Transverse colon (tissue), 4 donors: ENCODE data around the gene CNTFR. TPM values are rescaled to one million over a fixed set of nuclear protein-coding genes. Genes with fewer than 3 reads are reported as not detected.

Source experiments
- DNase-seq: peaks from one replicate; pipeline ENCODE4 v3.0.0-alpha.2; 2019
- H3K27ac ChIP-seq, 4 donors: fragments of 200-600 bp; sonication (generic); 2 replicates each; pipeline ENCODE4 v1.5.1; 2016 to 2018; ENCODE audit warnings: inconsistent platforms in 4 of 4
- H3K27me3 ChIP-seq: fragments of 200-600 bp; sonication (generic); 2 replicates; pipeline ENCODE4 v1.5.1; 2017; ENCODE audit warnings: inconsistent platforms
- H3K36me3 ChIP-seq, 4 donors: fragments of 200-600 bp; sonication (generic); 2 replicates each; pipeline ENCODE4 v1.5.1; 2017 to 2019; ENCODE audit warnings: inconsistent platforms in 4 of 4
- H3K4me1 ChIP-seq, 4 donors: fragments of 200-600 bp; sonication (generic); 2 replicates each; pipeline ENCODE4 v1.5.1; 2017 to 2020; ENCODE audit warnings: inconsistent platforms in 4 of 4
- H3K4me3 ChIP-seq, 4 donors: fragments of 200-600 bp; sonication (generic); 1 replicate in 1 of 4; 2 replicates in 3 of 4; pipeline versions ENCODE4 v1.5.1 to v1.6.1; 2017 to 2019; ENCODE audit warnings: inconsistent platforms in 4 of 4
- H3K9me3 ChIP-seq, 2 donors: fragments of 200-600 bp; sonication (generic); 2 replicates each; pipeline ENCODE4 v1.5.1; 2017 to 2019; ENCODE audit warnings: inconsistent platforms in 2 of 2
- EP300 ChIP-seq: sonication (generic); formaldehyde crosslinking; IDR thresholded peaks from one replicate; pipeline ENCODE4 v1.6.1; 2017; ENCODE audit warnings: antibody characterized with exemption, low read depth
- POLR2A ChIP-seq: fragments of 450-650 bp; IDR thresholded peaks from one replicate; pipeline ENCODE4 v1.6.1; 2016; ENCODE audit warnings: antibody characterized with exemption, mild to moderate bottlenecking, moderate library complexity
- POLR2AphosphoS5 ChIP-seq, 3 donors: sonication (generic); formaldehyde crosslinking; IDR thresholded peaks; one replicate each; pipeline ENCODE4 v1.6.1; 2016; ENCODE audit warnings: antibody characterized with exemption in 3 of 3
- WGBS, 2 donors: methylation state at CpG; one replicate each; pipeline ENCODE4 v1.1.5; 2018; ENCODE audit warnings: low coverage in 1 of 2; 5-methylcytosine and 5-hydroxymethylcytosine counted together
- in situ Hi-C, 4 donors: fragments of 200-750 bp; cut with MboI; loops; one replicate each; pipeline versions ENCODE4 v1.15.0 to v1.15.1; 2017; ENCODE audit warnings: low sequenced_read_pairs in 3 of 4, low pct_ligation_motif_present in 1 of 4, low pct_unique_long_range_greater_than_20kb in 1 of 4
- intact Hi-C: fragments of 100-400 bp; cut with DNase I; formaldehyde crosslinking; loops from one replicate; pipeline ENCODE4 v1.15.1; 2023; ENCODE audit warnings: low total_unique reads
- total RNA-seq, 4 donors: library from RNA; depleted of rRNA; stranded (reverse); fragments of >200 nt; gene quantifications; one replicate each; pipeline ENCODE4 v1.1.0, GENCODE V29; 2016
- TF ChIP-seq, protein P1 (sequence below), 5 experiments: fragments of 200-600 bp in 3 of 5; fragments of 450-650 bp in 2 of 5; sonication (generic) in 3 of 5; IDR thresholded peaks; 1 replicate in 2 of 5; 2 replicates in 3 of 5; pipeline ENCODE4 v1.5.1; 2016 to 2017; ENCODE audit warnings: antibody characterized with exemption in 5 of 5, inconsistent platforms in 3 of 5, mild to moderate bottlenecking in 2 of 5, moderate library complexity in 1 of 5

Gene CNTFR
- total RNA-seq, 4 donors from 2014 or later, result 5.2 to 59.1 (median 6.8) TPM

DNA sequence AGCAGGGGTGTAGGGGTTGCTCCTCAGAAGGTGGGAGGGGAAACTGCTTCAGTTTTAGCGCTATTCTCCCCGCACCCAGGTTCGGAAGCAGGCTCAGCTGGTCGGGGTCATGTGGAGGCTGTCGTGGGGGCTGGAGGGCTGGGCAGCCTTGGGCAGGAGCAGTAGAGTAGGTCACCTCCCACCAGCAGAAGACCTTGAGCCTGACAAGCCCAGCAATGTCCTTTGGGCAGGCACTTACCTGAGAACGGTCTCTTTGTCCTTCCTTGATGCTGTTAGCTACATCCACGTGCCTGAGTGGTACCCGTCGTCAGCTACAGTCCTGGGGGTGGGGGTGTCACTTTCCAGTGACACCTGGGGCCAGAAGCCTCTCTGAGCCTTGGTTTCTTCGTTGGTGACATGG, 87.1 kb downstream of the CNTFR start:
- peaks cover 0 to 11% (median 4%) of the 10 kb centered on the region in 4 donors for H3K4me1 ChIP-seq
- no peaks in the 10 kb centered on the region for H3K27me3 ChIP-seq
- peak overlapping the region in 1 of 4 donors; percentile 1 for H3K27ac ChIP-seq
- DNase-seq, result no peak
- in situ Hi-C loops, result loop anchor here in 1 of 4 donors (5.0 kb wide), 1 partner anchor 65 kb away; no protein-coding TSS in a partner anchor
- TF ChIP-seq POLR2A, result no peak
- TF ChIP-seq, protein P1, sequence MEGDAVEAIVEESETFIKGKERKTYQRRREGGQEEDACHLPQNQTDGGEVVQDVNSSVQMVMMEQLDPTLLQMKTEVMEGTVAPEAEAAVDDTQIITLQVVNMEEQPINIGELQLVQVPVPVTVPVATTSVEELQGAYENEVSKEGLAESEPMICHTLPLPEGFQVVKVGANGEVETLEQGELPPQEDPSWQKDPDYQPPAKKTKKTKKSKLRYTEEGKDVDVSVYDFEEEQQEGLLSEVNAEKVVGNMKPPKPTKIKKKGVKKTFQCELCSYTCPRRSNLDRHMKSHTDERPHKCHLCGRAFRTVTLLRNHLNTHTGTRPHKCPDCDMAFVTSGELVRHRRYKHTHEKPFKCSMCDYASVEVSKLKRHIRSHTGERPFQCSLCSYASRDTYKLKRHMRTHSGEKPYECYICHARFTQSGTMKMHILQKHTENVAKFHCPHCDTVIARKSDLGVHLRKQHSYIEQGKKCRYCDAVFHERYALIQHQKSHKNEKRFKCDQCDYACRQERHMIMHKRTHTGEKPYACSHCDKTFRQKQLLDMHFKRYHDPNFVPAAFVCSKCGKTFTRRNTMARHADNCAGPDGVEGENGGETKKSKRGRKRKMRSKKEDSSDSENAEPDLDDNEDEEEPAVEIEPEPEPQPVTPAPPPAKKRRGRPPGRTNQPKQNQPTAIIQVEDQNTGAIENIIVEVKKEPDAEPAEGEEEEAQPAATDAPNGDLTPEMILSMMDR (IDR thresholded peaks at IDR 0.05), result no peak
- TF ChIP-seq POLR2AphosphoS5 (IDR thresholded peaks at IDR 0.05), result no peak
- TF ChIP-seq EP300, result no peak
- H3K9me3 ChIP-seq, result no peaks in the 10 kb centered on the region
- WGBS, 2 donors, result 74% methylated on average over 10 of the region's 10 CpGs; no CpG with 5 or more reads in 1 of the 2 donors
- H3K4me3 ChIP-seq, result no peak overlapping the region
- intact Hi-C loops, result loop anchor here (5.0 to 10.0 kb wide), 2 partner anchors 82 to 100 kb away; partner anchors contain the start of gene CNTFR
- no peaks in the 10 kb centered on the region for H3K36me3 ChIP-seq

GRCh38 chr9:34501889-34502425, 87.6 kb downstream of the CNTFR start:
- no peak for TF ChIP-seq POLR2A
- TF ChIP-seq POLR2AphosphoS5 (IDR thresholded peaks at IDR 0.05), result peak in 2 of 3 donors; percentile 36 to 46
- Histone ChIP-seq H3K4me1 (peaks cover 0 to 11% (median 4%) of the 10 kb centered on the region in 4 donors), H3K27ac (peak overlapping the region in 1 of 4 donors; percentile 1), H3K9me3 (no peaks in the 10 kb centered on the region), H3K27me3 (no peaks in the 10 kb centered on the region), H3K4me3 (no peak overlapping the region), H3K36me3 (no peaks in the 10 kb centered on the region)
- in situ Hi-C loops (loop anchor here in 1 of 4 donors (5.0 kb wide), 1 partner anchor 65 kb away; no protein-coding TSS in a partner anchor), intact Hi-C loops (loop anchor here (5.0 to 10.0 kb wide), 2 partner anchors 83 to 100 kb away; partner anchors contain the start of gene CNTFR)
- 36% methylated on average over 5 of the region's 5 CpGs; no CpG with 5 or more reads in 1 of the 2 donors for WGBS, 2 donors
- DNase-seq, result peak; percentile 24

Other genes with a start within 250 kb of the CNTFR start
- gene MYORG, start 212.8 kb downstream of the CNTFR start, total RNA-seq, result 100 to 1,000 TPM in 1 of 4 donors, 10 to 100 TPM in 3; 42.0 to 113 (median 66.3) TPM
- gene FAM219A, start 131.2 kb downstream of the CNTFR start, total RNA-seq, result 10 to 100 TPM in 1 of 4 donors, 1 to 10 TPM in 3; 3.7 to 15.3 (median 8.0) TPM
- not detected for gene DNAI1, start 130.9 kb downstream of the CNTFR start, total RNA-seq
- 1 to 10 TPM in 2 of 4 donors, not detected in 2; 1.4 to 1.7 TPM for gene ENHO, start 66.7 kb downstream of the CNTFR start, total RNA-seq
- 10 to 100 TPM in 2 of 4 donors, 1 to 10 TPM in 2; 3.0 to 65.5 (median 22.1) TPM for gene RPP25L, start 22.4 kb upstream of the CNTFR start, total RNA-seq
- 10 to 100 TPM; 41.6 to 78.9 (median 54.0) TPM for gene DCTN3, start 30.8 kb upstream of the CNTFR start, total RNA-seq
- not detected for gene ARID3C, start 39.3 kb upstream of the CNTFR start, total RNA-seq
- gene SIGMAR1, start 48.1 kb upstream of the CNTFR start, total RNA-seq, result 100 to 1,000 TPM in 1 of 4 donors, 10 to 100 TPM in 3; 45.6 to 102 (median 62.6) TPM
- 100 to 1,000 TPM in 2 of 4 donors, 10 to 100 TPM in 2; 73.5 to 147 (median 97.3) TPM for gene GALT, start 57.0 kb upstream of the CNTFR start, total RNA-seq
- gene IL11RA, start 62.5 kb upstream of the CNTFR start, total RNA-seq, result 10 to 100 TPM; 27.0 to 94.6 (median 47.5) TPM
- not detected for gene CCL27, start 72.9 kb upstream of the CNTFR start, total RNA-seq
- gene CCL19, start 101.6 kb upstream of the CNTFR start, total RNA-seq, result not detected
- gene CCL21, start 120.4 kb upstream of the CNTFR start, total RNA-seq, result 100 to 1,000 TPM in 1 of 4 donors, 10 to 100 TPM in 3; 45.4 to 123 (median 60.1) TPM